T-helper 2 cell treated with Interferon-gamma antibody and Interleukin-4, amounts not matched to agents 100 ng/mL and 5 ng/mL, for 36 hours (primary cell): ENCODE data around the gene YIPF5. TPM values are rescaled to one million over a fixed set of nuclear protein-coding genes. Genes with fewer than 3 reads are reported as not detected.

Experiments
- intact Hi-C: fragments of 100-400 bp; cut with micrococcal nuclease; formaldehyde crosslinking; loops from one replicate; pipeline ENCODE4 v1.15.1; 2023
- total RNA-seq: library from RNA; stranded (reverse); gene quantifications from 2 replicates; pipeline ENCODE4 v1.2.3, GENCODE V29; 2022

The YIPF5 gene
- 39.6 and 41.5 TPM in 2 replicates for total RNA-seq

DNA sequence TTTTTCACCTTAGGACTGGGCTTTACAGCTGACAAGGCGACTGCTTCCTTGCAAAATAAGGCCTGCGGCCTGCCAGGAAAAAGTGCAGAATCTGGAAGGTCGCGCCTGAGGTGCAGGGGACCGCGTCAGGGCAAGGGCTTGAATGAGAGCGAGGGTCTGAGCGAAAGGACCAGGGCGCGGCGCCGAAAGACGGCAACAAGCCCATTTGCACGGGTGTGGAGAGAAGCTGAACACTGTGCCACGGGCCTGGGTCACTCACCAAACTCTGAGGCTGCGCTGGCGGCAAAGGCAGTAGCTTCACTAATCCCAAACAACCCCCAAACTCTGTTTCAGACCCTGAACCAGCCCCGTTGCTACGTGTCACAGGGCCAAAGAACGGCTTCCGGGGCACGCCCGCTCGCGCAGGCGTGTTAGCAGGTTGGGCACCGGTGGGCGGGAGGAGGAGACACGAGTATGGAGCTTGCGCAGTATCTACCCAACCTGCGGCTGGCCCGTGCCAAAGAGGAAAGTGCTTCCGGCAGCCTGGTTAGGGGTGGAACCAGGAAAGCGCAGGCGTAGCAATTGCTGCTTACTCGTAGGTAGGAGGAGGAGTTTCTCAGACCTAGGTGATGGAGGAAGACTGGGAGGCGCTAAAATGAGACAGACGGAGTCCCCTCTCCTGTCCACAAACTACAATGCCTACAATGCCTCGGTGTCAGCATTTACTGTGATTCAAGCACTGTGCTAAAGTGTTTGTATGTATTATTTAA, at the start of gene YIPF5, which contains the start of gene KCTD16:
TSS of gene YIPF5 (minus strand) at position 384 of the 749 bp plus-strand sequence. CDS start 704 bp downstream, outside the sequence.
TSS of gene KCTD16 (plus strand) at position 598 of the 749 bp plus-strand sequence.
- intact Hi-C loops = loop anchor here (1.0 to 10.0 kb wide), 8 partner anchors 18 to 1816 kb away; no protein-coding TSS in a partner anchor

DNA sequence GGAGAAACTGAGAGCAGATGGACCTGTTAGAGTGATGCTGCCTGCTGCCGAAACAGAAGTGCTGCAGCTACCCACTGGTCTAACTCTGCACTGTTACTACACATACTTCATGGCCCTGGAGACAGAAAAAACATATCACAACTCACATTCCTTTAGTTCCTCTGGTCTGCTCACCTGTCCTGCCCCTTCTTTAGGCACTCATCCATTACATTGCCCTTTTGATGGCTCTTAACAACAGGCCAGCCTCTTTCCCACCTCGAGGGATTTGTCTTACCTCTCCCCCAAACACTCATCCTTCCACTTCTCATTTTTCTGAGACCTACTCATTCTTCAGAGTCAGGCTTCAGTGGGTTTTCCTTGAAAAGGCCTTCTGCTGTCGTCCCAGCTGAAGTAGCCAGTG, 49.4 kb upstream of the YIPF5 start:
- intact Hi-C loops = no loop called here

DNA sequence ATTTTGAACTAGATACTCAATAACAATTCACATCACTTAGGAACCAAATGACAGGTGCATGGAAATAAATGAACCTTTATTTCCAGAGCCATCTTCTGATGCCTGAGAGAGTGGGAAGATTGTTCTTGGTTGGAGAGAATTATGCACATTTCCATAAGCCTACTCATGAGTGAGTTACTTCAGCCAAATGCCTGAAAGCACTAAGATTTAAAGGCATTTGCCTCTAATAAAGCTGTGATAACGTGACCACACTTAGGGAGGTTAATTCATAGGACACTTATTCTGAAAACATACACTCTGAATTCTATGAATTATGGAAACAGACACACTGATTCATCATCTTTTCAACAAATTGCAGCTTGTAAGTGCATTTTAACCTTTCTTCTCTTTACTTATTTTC, 40.2 kb upstream of the YIPF5 start:
- intact Hi-C loops = no loop called here

DNA sequence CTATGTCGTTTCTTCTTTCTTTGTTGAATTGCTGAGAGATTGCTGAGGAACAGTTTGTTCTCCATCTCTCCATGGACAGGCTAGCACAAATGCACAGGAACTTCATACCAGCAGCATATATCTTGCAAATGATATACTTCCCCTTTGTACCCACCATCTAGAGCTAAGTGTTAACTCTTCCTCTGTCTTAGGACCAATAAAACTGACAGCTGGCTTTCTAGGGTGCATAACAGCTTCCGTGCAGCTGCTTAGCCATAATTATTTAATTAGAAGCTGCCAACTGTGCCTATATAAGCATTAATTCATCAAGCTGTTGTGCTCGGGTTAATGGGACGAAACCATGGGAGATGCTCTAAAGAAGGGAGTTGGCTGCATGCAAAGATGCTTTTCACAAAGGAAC, 38.9 kb upstream of the YIPF5 start:
- intact Hi-C loops = loop anchor here (10.0 kb wide), 2 partner anchors 1475 to 1915 kb away; no protein-coding TSS in a partner anchor

DNA sequence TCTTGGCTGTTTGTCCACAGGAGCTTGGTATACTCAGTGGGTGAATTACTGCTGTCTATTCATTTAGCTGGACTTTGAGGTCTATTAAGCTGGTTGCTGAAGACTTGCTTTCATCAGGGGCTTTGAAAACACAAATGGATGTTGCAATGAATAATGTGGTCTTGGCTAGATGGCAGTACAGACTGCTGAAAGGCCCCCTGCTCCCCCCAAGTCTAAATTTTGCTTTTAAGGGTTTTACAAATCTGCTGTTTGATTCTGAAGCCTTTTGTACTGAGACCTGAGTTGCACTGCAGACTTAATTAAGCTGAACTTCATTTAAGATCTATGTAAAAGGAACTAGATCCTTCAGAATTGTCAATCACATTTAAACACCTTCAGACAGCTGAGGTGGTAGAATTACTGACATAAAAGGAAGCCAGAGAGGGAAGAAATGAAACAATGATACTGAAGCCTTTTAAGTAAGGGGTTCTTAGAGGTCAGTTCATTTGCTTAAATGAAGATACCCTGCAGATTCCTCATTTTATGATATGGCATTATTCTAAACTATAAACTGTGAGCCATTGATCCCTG, 37.5 kb upstream of the YIPF5 start:
- intact Hi-C loops = loop anchor here (10.0 kb wide), 2 partner anchors 1477 to 1917 kb away; no protein-coding TSS in a partner anchor

DNA sequence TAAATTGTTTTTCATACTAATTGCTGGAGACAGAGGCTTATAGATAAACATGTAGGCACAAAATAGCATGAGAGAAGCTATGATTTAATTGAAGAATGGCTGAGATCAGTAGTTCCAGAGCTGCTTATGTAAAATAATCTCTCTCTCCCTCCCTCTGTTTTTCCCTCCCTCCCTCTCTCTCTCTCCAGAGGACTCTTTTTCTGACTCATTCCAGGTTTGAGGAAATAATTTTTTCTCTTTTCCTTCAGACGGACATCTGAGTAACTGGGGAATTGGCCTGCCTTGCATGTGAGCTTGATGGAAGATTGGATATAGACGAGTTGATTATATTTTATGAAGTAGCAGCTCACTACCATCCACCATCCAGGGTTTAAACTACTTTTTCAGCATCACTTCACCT, 35.7 kb upstream of the YIPF5 start:
- intact Hi-C loops = loop anchor here (10.0 kb wide), 2 partner anchors 1479 to 1919 kb away; no protein-coding TSS in a partner anchor

DNA sequence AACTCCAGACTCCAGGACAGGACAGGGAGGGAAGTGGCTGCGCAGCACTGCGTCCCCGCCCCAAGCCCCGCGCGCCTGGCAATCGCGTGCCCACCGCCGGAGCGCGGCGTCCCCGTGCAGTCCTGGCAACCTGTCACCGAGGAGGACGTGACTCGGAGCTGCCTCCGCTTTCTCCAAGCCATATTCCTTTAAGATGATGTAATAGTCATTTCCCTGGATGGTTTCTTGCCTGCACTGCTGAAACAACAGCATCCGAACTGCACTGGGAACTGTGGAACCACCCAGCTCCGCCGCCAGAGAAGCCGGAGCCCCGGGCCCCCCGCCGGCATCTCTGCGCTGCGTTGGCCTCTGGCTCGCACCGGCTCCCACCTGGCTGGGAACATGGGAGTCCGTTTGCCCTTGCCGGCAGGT, 34.7 kb upstream of the YIPF5 start:
- intact Hi-C loops = loop anchor here (10.0 kb wide), 2 partner anchors 1480 to 1920 kb away; no protein-coding TSS in a partner anchor

DNA sequence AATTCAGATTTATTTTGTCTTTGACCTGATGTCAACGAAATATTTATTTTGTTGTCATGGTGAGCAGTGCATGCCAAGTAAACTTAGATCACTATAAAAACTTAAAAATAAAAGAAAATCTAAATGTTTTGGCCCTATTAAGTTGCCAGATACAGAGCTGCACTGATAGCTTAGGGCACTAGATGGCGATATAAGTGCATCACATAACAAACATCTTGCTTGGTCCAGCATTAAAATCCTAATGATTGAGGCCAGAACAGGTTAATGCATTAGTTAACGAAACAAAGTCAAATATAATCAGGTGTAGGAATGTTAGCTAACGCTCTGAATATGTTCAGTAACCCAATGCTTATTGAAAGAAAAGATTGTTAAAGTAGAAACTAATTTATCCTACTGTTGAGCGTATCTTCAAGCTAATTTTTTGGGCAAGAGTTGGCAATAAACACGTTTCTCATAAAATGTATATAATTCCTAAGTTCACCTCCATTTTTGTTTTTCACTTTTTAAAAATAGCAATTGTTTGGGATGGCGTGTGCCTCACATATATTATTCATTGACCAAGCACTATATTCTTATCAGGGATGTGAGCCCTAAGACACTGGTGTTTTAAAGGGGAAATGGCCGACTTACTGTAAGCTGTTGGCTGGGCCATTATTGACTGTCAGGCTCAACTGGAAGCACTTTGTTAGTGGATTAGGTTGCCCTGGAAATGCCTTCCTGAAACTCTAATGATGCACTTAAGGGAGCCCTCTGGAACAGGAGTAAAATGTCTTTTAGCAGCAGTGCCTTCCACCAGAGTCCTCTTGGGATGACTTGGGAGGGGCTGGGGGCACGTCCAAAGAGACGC, 33.5 kb upstream of the YIPF5 start:
- intact Hi-C loops = loop anchor here (1.0 to 10.0 kb wide), 5 partner anchors 898 to 1921 kb away; no protein-coding TSS in a partner anchor

DNA sequence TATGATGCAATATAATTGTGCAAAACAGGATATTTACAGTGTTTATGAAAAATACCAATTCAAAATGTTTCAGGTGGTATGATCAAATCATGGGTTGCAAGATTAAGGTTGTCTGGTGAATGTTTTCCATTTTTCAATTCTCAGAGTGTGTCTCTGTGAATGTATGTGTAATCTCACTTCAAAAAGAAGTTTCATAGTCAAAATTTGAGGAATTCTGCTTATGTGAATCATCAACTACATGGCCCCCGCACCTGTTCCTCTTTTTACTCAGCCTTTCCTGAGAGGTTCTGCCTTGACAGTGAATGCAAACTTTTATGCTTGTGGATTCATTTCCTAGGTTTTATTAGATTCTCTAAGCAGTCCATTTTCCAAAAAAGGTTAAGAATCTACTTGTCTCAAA, 32.3 kb upstream of the YIPF5 start:
- intact Hi-C loops = loop anchor here (1.0 to 10.0 kb wide), 5 partner anchors 900 to 1922 kb away; no protein-coding TSS in a partner anchor

DNA sequence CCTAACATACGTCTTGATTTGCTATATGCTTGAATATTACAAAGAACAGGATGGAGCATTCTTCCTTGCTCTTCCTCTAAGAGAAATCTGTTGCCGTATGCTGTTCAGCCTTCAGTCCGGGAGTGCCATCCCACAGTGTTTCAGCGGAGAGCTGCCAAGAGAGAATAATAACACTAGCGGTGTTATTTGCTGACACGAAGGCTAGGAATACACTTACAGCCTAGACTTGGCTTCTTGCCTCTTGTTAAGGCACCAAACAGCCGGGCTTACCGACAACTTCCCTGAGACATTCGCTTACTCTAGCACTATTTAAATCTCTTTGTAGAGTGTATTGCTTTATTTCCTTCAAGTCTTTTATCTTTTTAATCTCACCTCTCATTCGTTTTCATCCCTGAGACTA, 31.6 kb upstream of the YIPF5 start:
- intact Hi-C loops = loop anchor here (5.0 to 10.0 kb wide), 4 partner anchors 900 to 1923 kb away; no protein-coding TSS in a partner anchor

DNA sequence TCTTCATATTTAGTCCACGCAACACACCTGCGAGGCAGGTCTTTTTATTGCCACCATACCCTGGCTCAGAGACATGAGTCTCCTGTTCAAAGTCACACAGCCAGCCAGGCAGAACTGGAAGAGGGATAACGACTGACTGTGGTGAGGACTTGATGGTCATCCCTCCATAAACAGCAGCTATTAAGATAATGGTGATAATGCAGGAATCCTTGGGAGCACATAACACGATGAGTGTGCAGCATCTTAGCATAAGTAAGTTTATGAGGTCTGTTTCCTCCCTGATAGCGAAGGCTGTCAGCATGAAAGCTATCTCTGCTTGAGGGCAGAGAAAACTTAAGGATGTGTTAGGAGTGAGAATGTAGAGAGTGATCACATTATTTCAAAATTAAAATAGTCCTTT, 31.1 kb upstream of the YIPF5 start:
- intact Hi-C loops = loop anchor here (5.0 to 10.0 kb wide), 4 partner anchors 901 to 1923 kb away; no protein-coding TSS in a partner anchor

DNA sequence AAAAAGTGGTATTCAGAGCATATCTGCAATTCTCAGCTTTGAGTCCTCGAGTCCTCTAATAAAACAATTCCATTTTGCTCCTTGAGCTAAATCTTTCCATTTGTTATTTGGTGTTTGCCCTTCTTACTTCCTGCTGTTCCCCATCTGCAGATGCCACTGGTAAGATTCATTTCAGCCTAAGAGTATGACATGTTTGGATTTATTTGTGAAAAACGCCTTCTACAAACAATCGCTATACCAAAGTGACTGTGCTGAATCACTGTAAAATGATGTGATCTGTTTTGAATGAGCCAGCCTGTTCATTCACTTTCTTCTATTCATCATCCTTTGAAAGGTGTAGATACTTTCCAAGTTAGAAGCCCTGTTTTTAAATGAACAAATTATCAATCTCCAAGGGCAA, 27.9 kb upstream of the YIPF5 start:
- intact Hi-C loops = loop anchor here (10.0 kb wide), 1 partner anchor 304 kb away; no protein-coding TSS in a partner anchor

DNA sequence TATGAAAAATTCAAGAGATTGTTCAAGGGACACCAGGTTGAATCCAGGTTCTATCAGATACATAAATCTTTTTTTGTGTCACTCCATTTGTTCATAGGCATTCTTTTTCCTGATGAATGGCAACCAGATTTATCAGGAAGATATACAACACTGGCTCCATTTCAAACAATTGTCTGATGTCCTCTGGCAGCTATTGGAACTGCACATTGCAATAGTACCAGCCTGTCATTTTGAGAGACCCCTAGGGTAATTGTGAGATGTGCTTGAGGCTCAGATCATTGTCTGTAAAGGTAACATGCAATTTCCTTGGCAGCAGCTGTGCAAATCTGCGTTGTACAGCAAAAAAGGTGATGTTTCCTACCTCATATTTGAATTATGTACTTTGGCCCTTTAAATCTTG, 26.2 kb upstream of the YIPF5 start:
- intact Hi-C loops = loop anchor here (10.0 kb wide), 1 partner anchor 302 kb away; no protein-coding TSS in a partner anchor

DNA sequence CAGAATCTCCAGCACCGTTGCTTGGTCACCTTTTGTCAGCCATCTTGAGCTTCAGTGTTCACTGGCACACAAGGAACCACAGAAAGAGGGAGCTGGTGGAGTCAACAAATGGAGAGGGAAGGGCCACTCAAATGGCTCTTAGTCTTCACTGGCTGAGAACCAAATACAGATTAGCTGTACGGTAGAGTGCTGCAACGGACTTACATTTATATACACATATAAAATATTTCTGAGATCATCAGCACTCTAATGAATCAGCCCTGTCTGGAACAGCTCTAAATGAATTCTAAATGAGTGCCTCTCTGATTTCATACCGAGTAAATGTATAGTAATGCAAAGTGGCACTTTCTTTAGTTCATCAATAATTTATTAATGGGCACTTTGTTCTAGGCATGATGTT, 25.0 kb upstream of the YIPF5 start:
- intact Hi-C loops = loop anchor here (10.0 kb wide), 1 partner anchor 301 kb away; no protein-coding TSS in a partner anchor

DNA sequence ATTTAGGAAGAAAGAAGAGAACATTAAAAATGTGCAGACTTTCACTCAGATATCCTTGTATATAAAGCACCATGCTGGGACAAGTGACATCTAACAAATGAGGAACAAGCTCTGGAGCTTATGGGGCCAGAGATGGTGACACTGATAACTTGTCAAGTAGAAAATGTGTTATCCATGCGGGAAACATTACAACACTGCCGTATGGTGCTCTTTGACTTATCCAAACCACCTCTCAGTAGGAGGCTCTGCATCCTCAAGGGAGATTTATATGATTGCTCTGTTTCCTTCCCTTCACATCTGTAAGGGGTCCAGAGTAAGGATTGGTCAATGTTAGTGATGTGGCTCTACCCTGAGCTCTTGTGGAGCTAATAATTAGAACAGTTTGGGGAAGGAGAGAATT, 23.7 kb upstream of the YIPF5 start:
- intact Hi-C loops = loop anchor here (5.0 to 10.0 kb wide), 2 partner anchors 299 to 842 kb away; no protein-coding TSS in a partner anchor

DNA sequence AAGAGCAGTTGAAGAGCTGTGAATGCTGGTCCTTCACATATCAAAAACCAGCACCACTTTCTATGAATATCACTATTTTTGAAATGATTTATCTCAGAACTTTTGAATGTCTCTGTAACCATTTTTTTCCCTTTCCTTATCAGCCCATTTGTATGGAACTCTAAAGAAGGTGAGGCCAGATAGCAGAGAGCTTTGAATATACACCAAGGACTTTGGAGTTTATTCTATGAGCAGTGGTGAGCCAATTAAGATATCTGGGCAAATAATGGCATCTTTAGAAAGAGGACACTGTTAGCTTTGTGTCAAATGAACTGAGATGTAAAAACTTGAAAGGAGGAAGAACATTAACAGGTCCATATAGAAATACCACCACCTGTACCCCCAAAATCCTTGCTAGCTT, 22.2 kb upstream of the YIPF5 start:
- intact Hi-C loops = loop anchor here (1.0 to 10.0 kb wide), 5 partner anchors 22 to 1183 kb away; partner anchors contain the start of genes KCTD16 and YIPF5

DNA sequence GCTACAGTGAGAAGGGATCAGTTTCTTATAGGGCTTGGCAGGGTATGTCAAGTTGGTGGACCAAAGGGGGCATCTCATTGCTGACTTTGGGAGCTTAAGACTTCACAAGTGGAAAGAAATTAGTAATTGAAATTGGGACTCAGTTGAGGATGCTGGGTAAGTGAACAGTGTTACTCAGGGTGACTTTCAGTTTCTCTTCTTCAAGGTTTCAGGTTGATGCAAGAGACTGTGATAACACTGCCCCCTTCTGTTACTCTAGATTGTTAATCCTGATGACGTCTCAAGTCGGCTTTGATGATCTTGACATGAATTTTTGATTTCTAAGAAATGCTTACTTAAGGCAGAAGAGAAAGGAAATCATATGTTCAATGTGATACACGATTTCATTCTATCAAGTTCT, 21.5 kb upstream of the YIPF5 start:
- intact Hi-C loops = loop anchor here (1.0 to 10.0 kb wide), 6 partner anchors 22 to 1183 kb away; partner anchors contain the start of genes KCTD16 and YIPF5

DNA sequence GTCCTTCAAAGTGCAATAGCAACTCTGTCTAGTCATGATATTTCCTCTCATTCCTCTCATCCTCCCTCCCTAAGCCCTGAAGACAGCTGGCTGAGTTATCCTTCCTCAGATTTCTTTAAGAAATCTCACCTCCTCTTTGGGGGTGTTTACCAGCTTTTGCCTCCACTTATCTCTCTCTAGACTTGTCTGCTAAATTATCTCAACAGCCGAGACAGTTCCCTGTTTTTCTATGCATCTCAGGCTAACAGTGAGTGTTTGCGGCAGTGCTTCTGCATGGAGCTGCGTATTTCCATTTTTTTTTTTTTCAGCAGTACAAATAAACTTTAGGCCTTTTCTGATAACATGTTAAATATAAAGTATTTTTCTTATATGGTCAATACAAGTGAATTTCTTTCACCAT, 21.1 kb upstream of the YIPF5 start:
- intact Hi-C loops = loop anchor here (2.0 to 10.0 kb wide), 3 partner anchors 297 to 969 kb away; no protein-coding TSS in a partner anchor

DNA sequence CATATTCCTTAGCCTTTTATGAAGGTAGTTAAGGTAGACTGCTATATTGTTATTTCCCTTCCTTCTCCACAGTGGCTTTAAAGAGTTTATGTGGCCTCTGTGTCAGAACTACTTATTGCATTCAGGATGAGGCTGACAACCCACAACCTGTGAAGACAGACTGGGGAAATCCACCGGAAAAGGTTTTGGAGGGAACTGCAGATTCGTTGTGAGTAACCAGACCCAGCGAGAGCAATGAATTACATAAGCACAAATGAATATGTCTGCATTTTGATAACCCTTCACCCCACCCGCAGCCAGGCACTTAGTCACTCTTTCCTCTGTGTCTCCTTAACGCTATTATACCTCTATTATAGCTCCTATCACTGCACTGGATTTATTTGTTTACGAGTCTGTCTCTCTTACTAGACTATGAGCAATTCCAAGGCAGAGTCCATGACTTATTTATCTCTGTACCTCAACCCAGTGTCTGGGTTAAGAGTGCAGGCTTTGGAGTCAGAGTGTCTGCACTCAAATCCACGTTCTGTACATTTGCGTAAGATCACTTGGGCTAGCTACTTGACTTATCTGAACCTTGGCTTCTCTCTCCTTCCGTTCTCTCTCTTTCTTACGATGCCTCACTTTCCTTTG, 19.5 kb upstream of the YIPF5 start:
- intact Hi-C loops = loop anchor here (1.0 to 10.0 kb wide), 8 partner anchors 221 to 1415 kb away; partner anchors contain the start of genes ARHGAP26 and NR3C1
